Heart left ventricle (tissue), 13 donors: Measurements from ENCODE around the gene CEND1.

Source experiments
- POLR2A ChIP-seq, 2 donors: fragments of 450-650 bp; IDR thresholded peaks; one replicate each; pipeline ENCODE4 v1.6.1; 2017; ENCODE audit warnings: antibody characterized with exemption in 2 of 2, mild to moderate bottlenecking in 2 of 2, moderate library complexity in 2 of 2
- TF ChIP-seq, protein P1 (sequence below), 12 donors: fragments of 200-600 bp; sonication (generic) in 4 of 12; IDR thresholded peaks; one replicate each; pipeline versions ENCODE4 v1.5.0 to v1.8.0; 2018 to 2022; ENCODE audit warnings: antibody characterized with exemption in 12 of 12, mild to moderate bottlenecking in 5 of 12
- donor health status: ischemic (EF 13 %, LVEDD 7.1; RV severe dilation, severe dysfunction).
- donor health status: DM: no; HTN: yes; CAD: no.
- donor health status: DM: no; HTN: no; CAD: no.
- donor health status: ischemic (EF 25% LVEDD 6.9; RV normal size, moderate dysfunction).
- donor health status: ischemic (EF 25% LVEDD 5.7; RV mildly dilated, moderate dysfunction).
- donor health status: ischemic (EF 35%, LVEDD 5.7; RV mildly dilated, moderate dysfunction).
- donor health status: nonischemic (EF 11% LVEDD 7.7; RV severe dilation, severe dysfunction).
- donor health status: DM: yes; HTN: yes; CAD: no.
- donor health status: PGD.
- donor health status: ischemic (EF 29% LVEDD 5.4; RV normal size, mild dysfunction).
- donor health status: nonischemic (EF 23%, LVEDD 6.1; RV moderate dilation, normal function).

DNA sequence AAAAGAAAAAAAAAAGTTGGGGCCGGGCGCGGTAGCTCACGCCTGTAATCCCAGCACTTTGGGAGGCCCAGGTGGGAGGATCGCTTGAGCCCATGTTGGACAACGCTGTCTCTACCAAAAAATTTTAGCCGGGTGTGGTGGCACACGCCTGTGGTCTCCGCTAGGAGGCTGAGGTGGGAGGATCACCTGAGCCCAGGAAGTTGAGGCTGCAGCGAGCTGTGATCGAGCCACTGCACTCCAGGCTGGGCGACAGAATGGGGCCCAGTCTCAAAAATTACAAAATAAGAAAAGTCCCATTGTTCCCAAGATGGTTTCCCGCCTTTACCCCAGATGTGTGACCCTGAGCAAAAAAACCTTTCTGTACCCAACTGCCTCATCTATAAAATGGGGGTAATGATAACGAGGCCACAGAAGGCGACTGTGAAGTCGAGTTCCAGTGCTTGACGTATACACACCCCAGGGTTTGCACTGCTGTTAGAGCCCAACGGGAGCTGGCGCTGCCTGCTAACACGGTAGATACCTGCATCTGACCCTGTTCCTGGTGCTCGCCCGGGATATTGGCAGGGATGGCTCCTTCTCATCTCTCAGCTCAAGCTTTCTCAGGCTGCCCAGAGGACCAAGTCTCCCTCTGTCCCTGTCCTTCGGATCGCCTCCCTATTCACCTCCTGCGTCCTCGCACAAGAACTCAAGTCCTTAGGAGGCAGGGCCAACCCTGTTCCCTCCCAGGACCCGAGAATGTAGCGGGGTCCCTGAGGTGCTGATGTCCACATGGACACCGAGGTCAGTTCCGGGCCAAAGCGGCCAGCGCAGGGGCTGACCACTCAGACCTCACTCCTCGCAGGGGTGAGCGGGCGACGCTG is 18.8 kb upstream of the CEND1 start:
- TF ChIP-seq, protein P1, sequence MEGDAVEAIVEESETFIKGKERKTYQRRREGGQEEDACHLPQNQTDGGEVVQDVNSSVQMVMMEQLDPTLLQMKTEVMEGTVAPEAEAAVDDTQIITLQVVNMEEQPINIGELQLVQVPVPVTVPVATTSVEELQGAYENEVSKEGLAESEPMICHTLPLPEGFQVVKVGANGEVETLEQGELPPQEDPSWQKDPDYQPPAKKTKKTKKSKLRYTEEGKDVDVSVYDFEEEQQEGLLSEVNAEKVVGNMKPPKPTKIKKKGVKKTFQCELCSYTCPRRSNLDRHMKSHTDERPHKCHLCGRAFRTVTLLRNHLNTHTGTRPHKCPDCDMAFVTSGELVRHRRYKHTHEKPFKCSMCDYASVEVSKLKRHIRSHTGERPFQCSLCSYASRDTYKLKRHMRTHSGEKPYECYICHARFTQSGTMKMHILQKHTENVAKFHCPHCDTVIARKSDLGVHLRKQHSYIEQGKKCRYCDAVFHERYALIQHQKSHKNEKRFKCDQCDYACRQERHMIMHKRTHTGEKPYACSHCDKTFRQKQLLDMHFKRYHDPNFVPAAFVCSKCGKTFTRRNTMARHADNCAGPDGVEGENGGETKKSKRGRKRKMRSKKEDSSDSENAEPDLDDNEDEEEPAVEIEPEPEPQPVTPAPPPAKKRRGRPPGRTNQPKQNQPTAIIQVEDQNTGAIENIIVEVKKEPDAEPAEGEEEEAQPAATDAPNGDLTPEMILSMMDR (IDR thresholded peaks at IDR 0.05), result no peak
- TF ChIP-seq POLR2A (IDR thresholded peaks at IDR 0.05), result no peak
